Stimulated activated memory B cell treated with anti-CD40 and anti-IgM and Interleukin-4, amounts not matched to agents 10 μg/mL and 1 μg/mL and 100 μg/mL, for 72 hours (primary cell): ENCODE measurements around the gene ANKRD28.
"Not testable (repeated sequence)": the region's sequence is repeated elsewhere in the genome, so short reads cannot be mapped to it uniquely, and the experiment has no call there.

ENCODE experiments used
- ATAC-seq: fragments of 150-1000 bp; cut with Tn5 transposase; 2 replicates; pipeline ENCODE4 v1.10.0; 2021
- H3K27ac Mint-ChIP-seq: one replicate; pipeline ENCODE4 v1.8.0; 2022; ENCODE audit warnings: mild to moderate bottlenecking, mixed read lengths
- H3K27me3 Mint-ChIP-seq: one replicate; pipeline ENCODE4 v1.8.0; 2022; ENCODE audit warnings: mixed read lengths
- H3K36me3 Mint-ChIP-seq: one replicate; pipeline ENCODE4 v1.8.0; 2022; ENCODE audit warnings: mixed read lengths
- H3K4me1 Mint-ChIP-seq: one replicate; pipeline ENCODE4 v1.8.0; 2022; ENCODE audit warnings: mixed read lengths
- H3K4me3 Mint-ChIP-seq: one replicate; pipeline ENCODE4 v1.8.0; 2022; ENCODE audit warnings: mild to moderate bottlenecking, moderate library complexity, mixed read lengths
- H3K9me3 Mint-ChIP-seq: one replicate; pipeline ENCODE4 v1.8.0; 2022; ENCODE audit warnings: mixed read lengths

The ANKRD28 gene

DNA sequence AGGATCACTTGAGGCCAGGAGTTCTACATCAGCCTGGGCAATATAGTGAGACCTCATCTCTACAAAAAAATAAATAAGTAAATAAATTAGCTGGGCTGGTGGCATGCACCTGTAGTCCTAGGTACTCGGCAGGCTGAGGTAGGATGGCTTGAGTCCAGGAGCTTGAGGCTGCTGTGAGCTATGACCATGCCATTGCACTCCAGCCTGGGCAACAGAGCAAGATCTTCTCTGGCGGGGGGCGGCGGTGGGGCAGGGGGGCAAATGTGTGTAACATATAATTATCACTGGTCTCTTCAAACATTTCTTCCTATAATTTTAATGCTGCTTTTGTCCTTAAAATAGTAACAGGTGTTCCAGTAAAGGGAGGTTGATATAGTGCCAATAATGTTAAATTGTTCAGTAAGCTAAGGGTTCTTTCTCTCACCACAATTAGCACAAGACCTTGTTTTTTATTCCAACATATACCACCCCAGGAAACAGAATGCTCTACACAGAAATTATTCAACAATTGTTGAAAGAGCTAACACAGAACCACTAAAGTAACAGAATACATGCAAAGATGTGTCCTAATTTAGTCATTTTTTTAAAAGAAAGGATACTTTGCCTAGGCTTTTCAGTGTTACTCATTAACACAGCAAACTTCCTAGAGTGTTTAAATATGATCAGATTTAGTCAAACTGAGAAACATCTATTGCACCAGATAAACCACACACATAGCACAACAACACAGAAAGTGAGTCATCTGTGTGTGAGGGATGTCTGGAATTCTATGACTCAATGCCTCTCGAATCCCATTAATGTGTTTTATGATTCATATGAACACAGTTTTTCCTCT lies 29.1 kb downstream of the ANKRD28 start:
- Mint-ChIP-seq H3K4me3 (no peak overlapping the region), H3K27ac (peak overlapping the region; percentile 20), H3K9me3 (no peaks in the 10 kb centered on the region), H3K4me1 (peaks cover 40% of the 10 kb centered on the region), H3K27me3 (no peaks in the 10 kb centered on the region), H3K36me3 (peaks cover 12% of the 10 kb centered on the region)
- peak; percentile 68 for ATAC-seq

DNA sequence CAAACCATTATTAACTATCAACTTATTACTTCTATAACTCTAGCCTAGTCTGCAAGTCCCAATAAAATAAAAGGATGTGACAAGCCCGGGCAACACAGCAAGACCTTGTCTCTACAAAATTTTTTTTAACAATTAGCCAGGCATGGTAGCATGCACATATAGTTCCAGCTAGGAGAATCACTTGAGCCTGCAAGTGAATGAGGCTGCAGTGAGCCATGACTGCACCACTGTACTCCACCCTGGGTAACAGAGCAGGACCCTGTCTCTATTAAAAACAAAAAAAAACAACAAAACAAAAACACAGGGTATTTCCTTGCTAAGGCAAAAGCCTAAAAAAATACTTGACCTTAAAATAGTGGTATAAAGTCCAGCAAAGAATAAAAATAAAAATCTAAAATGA lies 31.4 kb downstream of the ANKRD28 start:
- no peak overlapping the region for H3K27ac Mint-ChIP-seq
- peaks cover 27% of the 10 kb centered on the region for H3K4me1 Mint-ChIP-seq
- peaks cover 20% of the 10 kb centered on the region for H3K36me3 Mint-ChIP-seq
- H3K27me3 Mint-ChIP-seq: no peaks in the 10 kb centered on the region
- H3K4me3 Mint-ChIP-seq: no peak overlapping the region
- ATAC-seq: no peak
- no peaks in the 10 kb centered on the region for H3K9me3 Mint-ChIP-seq

DNA sequence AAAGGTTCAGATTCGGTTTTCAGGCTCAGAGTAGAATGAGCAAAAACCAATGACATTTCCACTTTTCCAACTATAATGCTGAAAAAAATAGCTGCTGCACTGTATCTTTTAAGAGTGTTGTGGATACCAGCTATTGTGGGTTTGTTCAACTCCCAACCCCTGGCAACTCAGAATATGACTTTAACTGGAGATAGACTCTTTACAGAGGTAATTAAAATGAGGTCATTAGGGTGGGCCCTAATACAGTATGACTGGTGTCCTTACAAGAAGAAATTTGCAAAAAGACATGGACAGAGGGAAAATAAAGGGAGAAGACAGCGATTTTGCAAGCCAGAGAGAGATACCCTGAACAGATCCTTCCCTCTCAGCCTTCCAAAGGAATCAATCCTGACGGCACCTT lies 39.5 kb downstream of the ANKRD28 start:
- Mint-ChIP-seq H3K4me3 (no peak overlapping the region), H3K9me3 (no peaks in the 10 kb centered on the region), H3K4me1 (peaks cover 4% of the 10 kb centered on the region), H3K27me3 (no peaks in the 10 kb centered on the region), H3K36me3 (peaks cover 42% of the 10 kb centered on the region), H3K27ac (no peak overlapping the region)
- no peak for ATAC-seq

DNA sequence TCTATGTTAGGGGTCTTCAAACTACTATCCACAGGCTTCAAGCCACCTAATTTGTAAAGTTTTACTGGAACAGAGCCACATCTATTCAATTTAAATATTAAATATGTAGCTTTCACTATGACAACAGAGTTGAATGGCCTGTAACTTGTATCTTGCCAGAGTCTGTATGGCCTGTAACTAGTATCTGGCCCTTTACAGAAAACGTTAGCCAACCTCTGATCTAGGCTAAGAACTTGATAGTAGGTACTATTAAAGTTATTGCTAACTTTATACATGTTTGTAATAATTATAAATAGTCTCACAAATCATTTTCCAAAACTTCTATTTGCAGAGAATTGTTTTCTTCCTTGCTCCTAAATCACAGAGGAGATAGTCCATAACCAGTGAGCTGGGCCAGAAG lies 40.0 kb downstream of the ANKRD28 start:
- H3K27ac Mint-ChIP-seq: no peak overlapping the region
- no peaks in the 10 kb centered on the region for H3K9me3 Mint-ChIP-seq
- ATAC-seq: no peak
- no peaks in the 10 kb centered on the region for H3K27me3 Mint-ChIP-seq
- H3K4me3 Mint-ChIP-seq: no peak overlapping the region
- peaks cover 4% of the 10 kb centered on the region for H3K4me1 Mint-ChIP-seq
- peaks cover 43% of the 10 kb centered on the region for H3K36me3 Mint-ChIP-seq

GRCh38 chr3:15756505-15756904 lies 41.3 kb downstream of the ANKRD28 start:
- no peaks in the 10 kb centered on the region for H3K27me3 Mint-ChIP-seq
- ATAC-seq: no peak
- H3K4me3 Mint-ChIP-seq: no peak overlapping the region
- H3K27ac Mint-ChIP-seq: no peak overlapping the region
- H3K4me1 Mint-ChIP-seq: peaks cover 4% of the 10 kb centered on the region
- H3K36me3 Mint-ChIP-seq: peaks cover 45% of the 10 kb centered on the region
- no peaks in the 10 kb centered on the region for H3K9me3 Mint-ChIP-seq

GRCh38 chr3:15755780-15756179 lies 42.0 kb downstream of the ANKRD28 start:
- H3K36me3 Mint-ChIP-seq: peaks cover 45% of the 10 kb centered on the region
- peaks cover 4% of the 10 kb centered on the region for H3K4me1 Mint-ChIP-seq
- H3K9me3 Mint-ChIP-seq: no peaks in the 10 kb centered on the region
- H3K4me3 Mint-ChIP-seq: no peak overlapping the region
- no peaks in the 10 kb centered on the region for H3K27me3 Mint-ChIP-seq
- no peak for ATAC-seq
- no peak overlapping the region for H3K27ac Mint-ChIP-seq

DNA sequence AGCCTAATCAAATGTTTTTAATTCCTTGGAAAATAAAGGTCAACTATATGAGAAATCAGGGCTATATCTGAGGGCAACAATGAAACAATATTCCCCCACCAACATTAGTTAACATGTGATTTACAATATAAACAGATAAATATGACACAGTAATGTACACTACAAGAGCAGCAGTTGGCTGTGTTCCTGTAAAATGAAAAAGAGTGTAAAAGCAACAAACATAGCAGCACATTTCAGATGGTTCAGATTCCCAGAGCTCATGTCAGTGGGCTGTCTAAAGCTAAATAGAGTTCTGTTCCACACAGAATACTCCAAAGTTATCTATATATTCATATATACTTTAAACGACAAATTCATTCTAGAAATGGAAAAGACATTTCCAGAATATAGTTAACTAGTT lies 42.6 kb downstream of the ANKRD28 start:
- Mint-ChIP-seq H3K27me3 (no peaks in the 10 kb centered on the region), H3K27ac (no peak overlapping the region), H3K4me1 (peaks cover 4% of the 10 kb centered on the region), H3K4me3 (no peak overlapping the region), H3K9me3 (no peaks in the 10 kb centered on the region), H3K36me3 (peaks cover 39% of the 10 kb centered on the region)
- no peak for ATAC-seq

DNA sequence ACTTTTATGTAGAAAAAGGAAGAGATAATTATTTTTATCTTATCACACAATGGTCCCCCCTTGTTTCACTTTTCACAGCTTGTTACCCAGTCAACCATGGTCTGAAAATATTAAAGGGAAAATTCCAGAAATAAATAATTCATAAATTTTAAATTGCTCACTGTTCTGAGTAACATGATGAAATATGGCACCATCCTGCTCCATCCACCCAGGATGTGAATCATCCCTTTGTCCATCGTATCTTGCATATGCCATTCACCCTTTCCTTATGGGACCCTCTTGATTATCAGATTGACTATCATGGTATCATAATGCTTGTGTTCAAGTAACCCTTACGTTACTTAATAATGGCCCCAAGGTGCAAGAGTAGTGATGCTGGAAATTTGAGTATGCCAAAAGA lies 43.7 kb downstream of the ANKRD28 start:
- Mint-ChIP-seq H3K27ac (no peak overlapping the region), H3K36me3 (peaks cover 36% of the 10 kb centered on the region), H3K27me3 (no peaks in the 10 kb centered on the region), H3K4me3 (no peak overlapping the region), H3K4me1 (peaks cover 4% of the 10 kb centered on the region), H3K9me3 (peaks cover 2% of the 10 kb centered on the region)
- ATAC-seq: no peak

- Mint-ChIP-seq H3K9me3 (peaks cover 2% of the 10 kb centered on the region), H3K36me3 (peaks cover 40% of the 10 kb centered on the region), H3K27me3 (no peaks in the 10 kb centered on the region), H3K27ac (no peak overlapping the region), H3K4me3 (no peak overlapping the region), H3K4me1 (peaks cover 4% of the 10 kb centered on the region)
- no peak for ATAC-seq
Measured at GRCh38 chr3:15753056-15753710, 44.6 kb downstream of the ANKRD28 start.

GRCh38 chr3:15750879-15751278 lies 46.9 kb downstream of the ANKRD28 start:
- Mint-ChIP-seq H3K27ac (no peak overlapping the region), H3K9me3 (peaks cover 6% of the 10 kb centered on the region), H3K4me3 (no peak overlapping the region), H3K4me1 (peaks cover 19% of the 10 kb centered on the region), H3K27me3 (no peaks in the 10 kb centered on the region), H3K36me3 (peaks cover 47% of the 10 kb centered on the region)
- ATAC-seq: no peak

- H3K4me3 Mint-ChIP-seq: no peak overlapping the region
- H3K27me3 Mint-ChIP-seq: no peaks in the 10 kb centered on the region
- no peak overlapping the region for H3K27ac Mint-ChIP-seq
- H3K36me3 Mint-ChIP-seq: peaks cover 53% of the 10 kb centered on the region
- peaks cover 23% of the 10 kb centered on the region for H3K4me1 Mint-ChIP-seq
- no peak for ATAC-seq
- peaks cover 6% of the 10 kb centered on the region for H3K9me3 Mint-ChIP-seq
Measured at GRCh38 chr3:15750143-15750542, 47.6 kb downstream of the ANKRD28 start.

- not testable (repeated sequence) for H3K27me3 Mint-ChIP-seq, H3K27ac Mint-ChIP-seq, H3K4me3 Mint-ChIP-seq, ATAC-seq
- H3K36me3 Mint-ChIP-seq: peaks cover 69% of the 10 kb centered on the region
- H3K9me3 Mint-ChIP-seq: peaks cover 15% of the 10 kb centered on the region
- peaks cover 19% of the 10 kb centered on the region for H3K4me1 Mint-ChIP-seq
Measured at GRCh38 chr3:15745896-15746295, 51.9 kb downstream of the ANKRD28 start.

DNA sequence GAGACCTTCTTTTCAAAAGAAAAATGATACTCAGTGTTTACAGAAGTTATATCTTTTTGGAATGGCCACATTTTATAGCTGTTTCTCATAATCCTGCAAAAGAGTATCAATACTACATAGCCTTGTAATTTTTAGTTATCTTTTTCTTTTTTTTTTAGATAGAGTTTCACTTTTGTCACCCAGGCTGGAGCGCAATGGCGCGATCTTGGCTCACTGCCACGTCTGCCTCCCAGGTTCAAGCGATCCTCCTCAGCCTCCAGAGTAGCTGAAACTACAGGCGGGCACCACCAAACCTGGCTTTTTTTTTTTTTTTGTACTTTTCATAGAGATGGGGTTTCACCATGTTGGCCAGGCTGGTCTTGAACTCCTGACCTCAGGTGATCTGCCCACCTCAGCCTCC lies 53.6 kb downstream of the ANKRD28 start:
- H3K4me1 Mint-ChIP-seq: peaks cover 19% of the 10 kb centered on the region
- H3K27ac Mint-ChIP-seq: no peak overlapping the region
- peaks cover 80% of the 10 kb centered on the region for H3K36me3 Mint-ChIP-seq
- H3K4me3 Mint-ChIP-seq: no peak overlapping the region
- no peak for ATAC-seq
- H3K27me3 Mint-ChIP-seq: no peaks in the 10 kb centered on the region
- peaks cover 19% of the 10 kb centered on the region for H3K9me3 Mint-ChIP-seq

- ATAC-seq: no peak
- Mint-ChIP-seq H3K27me3 (no peaks in the 10 kb centered on the region), H3K27ac (no peak overlapping the region), H3K36me3 (peaks cover 80% of the 10 kb centered on the region), H3K9me3 (peaks cover 19% of the 10 kb centered on the region), H3K4me1 (peaks cover 19% of the 10 kb centered on the region), H3K4me3 (no peak overlapping the region)
Measured at GRCh38 chr3:15743587-15744009, 54.2 kb downstream of the ANKRD28 start.

DNA sequence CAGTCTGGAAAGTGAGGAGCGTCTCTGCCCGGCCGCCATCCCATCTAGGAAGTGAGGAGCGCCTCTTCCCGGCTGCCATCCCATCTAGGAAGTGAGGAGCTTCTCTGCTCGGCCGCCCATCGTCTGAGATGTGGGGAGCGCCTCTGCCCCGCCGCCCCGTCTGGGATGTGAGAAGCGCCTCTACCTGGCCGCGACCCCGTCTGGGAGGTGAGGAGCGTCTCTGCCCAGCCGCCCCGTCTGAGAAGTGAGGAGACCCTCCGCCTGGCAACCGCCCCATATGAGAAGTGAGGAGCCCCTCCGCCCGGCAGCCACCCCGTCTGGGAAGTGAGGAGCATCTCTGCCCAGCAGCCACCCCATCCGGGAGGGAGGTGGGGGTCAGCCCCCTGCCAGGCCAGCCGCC lies 55.5 kb downstream of the ANKRD28 start:
- not testable (repeated sequence) for H3K27ac Mint-ChIP-seq, H3K27me3 Mint-ChIP-seq, H3K4me3 Mint-ChIP-seq, ATAC-seq
- H3K4me1 Mint-ChIP-seq: peaks cover 11% of the 10 kb centered on the region
- H3K9me3 Mint-ChIP-seq: peaks cover 24% of the 10 kb centered on the region
- peaks cover 81% of the 10 kb centered on the region for H3K36me3 Mint-ChIP-seq

- H3K27ac Mint-ChIP-seq, ATAC-seq, H3K4me1 Mint-ChIP-seq, H3K27me3 Mint-ChIP-seq, H3K4me3 Mint-ChIP-seq: not testable (repeated sequence)
- H3K9me3 Mint-ChIP-seq: peaks cover 20% of the 10 kb centered on the region
- peaks cover 70% of the 10 kb centered on the region for H3K36me3 Mint-ChIP-seq
Measured at GRCh38 chr3:15738616-15739005, 59.2 kb downstream of the ANKRD28 start.
